ENCODE measurements around the gene RALB.

RALB gene

DNA sequence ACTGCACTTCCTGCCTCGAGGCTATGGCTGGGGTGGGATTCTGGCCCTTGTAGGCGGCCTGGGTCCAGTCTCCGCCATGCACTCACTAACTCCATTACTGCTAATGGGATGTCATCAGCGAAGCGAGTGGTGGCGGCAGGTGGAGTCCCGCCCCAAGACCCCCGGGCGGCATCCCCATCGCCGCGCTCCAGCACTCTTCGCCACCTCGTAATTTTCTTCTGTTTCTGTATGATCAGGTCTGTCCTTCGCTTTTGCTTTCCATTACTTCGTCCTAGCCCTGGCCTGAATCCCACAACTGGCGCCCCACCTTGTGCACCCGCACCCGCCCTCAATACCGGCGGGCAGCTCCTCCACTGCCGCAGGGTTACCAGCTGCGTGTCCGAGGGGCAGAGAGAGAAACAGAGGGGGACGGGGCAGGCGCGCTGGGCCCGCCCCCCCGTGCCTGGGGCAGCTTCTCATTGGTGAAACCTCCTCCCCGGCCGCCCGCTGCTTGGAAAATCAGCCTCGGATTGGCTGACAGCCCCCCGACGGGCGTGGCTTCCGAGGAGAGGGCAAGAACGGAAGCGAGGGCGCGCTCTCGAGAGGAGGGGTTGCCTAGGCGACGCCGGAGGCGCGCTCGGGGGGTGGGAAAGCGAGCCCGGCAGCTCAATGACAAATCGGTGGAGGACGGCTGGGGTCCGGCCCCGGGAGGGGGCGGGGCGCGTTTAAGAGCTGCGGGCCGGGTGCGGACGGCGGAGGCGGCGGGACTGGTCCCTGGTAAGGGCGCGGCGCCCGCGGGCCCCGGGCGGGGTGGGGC lies at the start of gene RALB:
TSS of gene RALB (plus strand) at position 628 of the 796 bp plus-strand sequence. CDS start 25,813 bp downstream, outside the sequence.
- DNase-seq = peak; percentile 99

GRCh38 chr2:120203251-120204021 lies 49.2 kb upstream of the RALB start:
- no peak for DNase-seq

GRCh38 chr2:120204022-120204405 lies 48.6 kb upstream of the RALB start:
- DNase-seq = no peak

- no peak for DNase-seq
These were observed 48.2 kb upstream of the RALB start for GRCh38 chr2:120204417-120204816.

DNA sequence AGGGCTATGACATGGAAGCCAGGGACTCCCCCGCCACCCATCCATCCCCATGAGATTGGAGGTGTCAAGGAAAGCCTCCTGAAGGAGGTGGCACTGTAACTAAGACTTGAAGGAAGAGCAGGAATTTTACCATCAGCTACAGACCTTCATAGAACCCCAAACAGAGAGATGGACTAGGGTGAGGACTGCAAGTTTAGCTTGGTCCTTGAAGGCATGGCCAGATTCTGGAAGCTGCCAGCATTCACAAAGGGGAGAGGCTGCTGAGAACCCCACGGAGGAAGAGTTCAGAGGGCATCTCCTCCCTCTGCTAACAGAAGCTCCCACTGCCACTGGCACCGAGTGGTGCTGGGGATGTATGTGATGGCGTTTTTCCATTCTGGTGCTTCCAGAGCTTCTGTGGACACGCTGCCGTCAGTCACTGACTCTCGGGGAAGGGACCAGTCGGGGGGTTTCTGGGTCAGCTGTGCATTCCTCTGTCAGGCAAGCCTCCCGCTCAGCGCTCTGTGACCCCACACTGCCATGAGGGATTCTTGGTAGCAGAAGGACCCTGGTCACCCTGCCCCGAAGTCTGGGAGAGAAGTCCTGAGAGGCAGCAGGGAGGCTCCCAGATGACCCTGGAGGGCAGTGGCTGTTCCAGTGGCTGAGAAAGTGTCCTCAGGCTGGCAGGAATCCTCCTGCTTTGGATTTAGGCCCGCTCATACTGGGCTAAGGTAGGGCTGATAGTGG lies 47.5 kb upstream of the RALB start:
- DNase-seq = no peak

GRCh38 chr2:120206022-120206581 lies 46.5 kb upstream of the RALB start:
- DNase-seq = peak; percentile 44

DNA sequence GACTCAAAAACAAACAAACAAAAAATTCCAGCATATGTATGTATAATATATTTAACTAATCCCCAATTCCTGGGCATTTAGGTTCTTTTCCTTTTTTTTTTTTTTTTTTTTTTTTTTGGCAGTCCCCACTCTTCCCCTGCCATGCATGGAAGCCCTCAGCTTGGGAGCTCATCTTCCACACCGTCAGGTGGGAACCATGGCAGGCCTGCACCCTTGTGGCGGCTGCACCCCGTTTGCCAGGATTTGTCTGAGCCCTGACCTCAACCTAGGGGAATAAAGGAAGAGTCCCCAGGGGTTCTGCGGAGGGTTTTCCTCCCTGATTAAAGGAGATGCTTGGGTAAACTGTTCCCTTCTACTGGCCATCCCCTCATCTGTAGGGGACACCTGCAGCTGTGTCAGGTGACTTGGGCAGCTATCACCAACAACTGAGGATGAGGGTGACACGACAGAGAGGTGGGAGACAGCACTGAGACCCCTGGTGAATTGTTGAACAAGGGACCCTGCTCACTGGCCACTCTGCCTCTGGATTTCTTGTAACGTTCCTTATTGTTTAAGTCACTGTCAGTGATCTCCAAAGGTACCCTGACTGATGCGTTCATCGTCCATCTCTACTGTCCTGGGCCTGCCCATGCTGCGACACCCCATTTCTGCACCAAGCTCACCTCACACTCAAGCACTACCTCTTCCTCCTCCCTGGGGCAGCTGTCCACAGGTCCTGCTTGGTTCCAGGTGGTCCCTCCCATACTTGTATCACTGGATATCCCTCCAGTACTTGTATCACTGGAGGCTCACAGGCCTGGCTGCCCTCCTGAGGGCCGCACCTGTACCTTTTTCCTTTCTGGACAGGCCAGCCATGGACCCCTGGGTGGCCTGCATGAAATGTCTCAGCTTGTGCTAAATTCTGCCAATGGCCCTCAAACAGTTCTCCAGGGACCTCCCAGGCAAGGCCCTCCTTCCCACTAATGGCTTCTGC lies 44.0 kb upstream of the RALB start:
- no peak for DNase-seq

GRCh38 chr2:120209427-120210269 lies 43.0 kb upstream of the RALB start:
- DNase-seq = no peak

DNA sequence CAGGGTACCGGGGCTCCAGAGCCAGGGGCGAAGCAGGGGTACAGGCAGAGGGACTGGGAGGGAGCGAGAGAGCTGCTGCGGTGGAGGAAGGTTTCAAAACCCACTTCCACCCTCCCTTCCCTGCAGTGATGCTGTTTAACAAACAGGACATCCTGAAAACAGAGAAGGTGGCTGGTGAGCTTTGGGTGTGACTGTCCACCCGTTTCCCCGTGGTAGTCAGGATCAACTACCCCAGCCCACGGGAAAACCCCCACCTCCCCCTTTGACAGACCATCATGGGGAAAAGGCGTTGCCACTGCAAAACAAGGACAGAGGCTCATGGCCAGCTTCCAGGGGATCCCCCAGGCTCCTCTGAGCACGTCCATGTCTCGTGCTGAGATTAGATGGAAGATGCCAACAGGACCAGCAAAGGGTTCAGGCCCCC lies 42.4 kb upstream of the RALB start:
- no peak for DNase-seq

DNA sequence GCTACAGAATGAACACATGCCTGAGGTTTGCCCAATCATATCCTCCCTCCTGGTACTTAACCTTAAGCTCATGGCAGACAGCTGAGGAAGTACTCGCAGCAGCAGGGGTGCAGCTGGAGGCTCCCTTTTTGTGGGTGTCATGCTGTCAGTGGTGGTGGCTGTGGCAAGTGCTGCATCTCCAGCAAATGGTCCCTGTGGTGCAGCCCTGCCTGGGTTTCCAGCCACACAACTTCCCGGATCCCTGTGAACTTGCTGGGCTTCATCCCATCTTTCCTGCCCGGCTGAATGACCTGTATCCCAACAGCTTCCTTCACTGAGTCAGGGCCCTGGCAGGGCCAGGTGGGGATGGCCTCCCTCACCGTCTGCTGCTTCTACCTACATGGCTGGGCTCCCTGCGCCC lies 34.5 kb upstream of the RALB start:
- no peak for DNase-seq

DNA sequence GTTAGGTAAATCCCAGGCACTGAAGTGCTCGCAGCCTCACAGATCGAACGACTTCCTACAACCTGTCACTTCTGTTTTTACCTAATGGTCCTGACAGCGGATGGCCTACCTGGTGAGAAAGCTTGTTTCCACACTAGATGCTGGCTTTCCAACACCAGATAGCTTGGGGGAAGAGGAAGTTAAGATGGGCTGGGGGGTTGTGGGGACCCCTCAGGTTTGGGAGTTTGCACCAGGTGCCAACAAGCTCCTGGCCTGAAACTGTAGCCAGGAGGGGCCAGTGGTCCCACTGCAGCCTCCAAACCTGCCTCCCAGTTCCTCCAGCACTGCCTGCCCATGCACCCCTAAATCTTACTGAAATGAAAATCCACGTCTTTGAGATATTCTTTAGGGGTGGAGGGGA lies 33.4 kb upstream of the RALB start:
- DNase-seq = no peak

DNA sequence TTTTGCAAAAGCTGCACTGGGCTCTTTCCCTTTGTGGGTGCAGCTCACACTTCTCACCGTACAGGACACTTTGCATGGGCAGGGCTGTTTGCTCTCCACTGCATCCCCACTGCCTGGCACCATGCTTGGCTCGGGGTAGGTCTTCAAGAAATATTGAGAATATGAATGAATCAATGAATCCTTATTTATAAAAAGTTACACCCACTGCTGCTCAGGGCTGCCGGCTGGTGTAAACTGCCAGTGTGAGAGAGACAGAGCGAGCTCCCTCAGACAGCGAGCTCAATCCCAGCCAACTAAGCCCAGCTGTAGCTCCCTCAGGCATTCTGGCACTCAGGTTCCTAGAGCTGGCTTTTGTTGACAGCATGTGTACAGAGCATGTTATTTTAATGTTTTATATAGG lies 32.9 kb upstream of the RALB start:
- DNase-seq = no peak

DNA sequence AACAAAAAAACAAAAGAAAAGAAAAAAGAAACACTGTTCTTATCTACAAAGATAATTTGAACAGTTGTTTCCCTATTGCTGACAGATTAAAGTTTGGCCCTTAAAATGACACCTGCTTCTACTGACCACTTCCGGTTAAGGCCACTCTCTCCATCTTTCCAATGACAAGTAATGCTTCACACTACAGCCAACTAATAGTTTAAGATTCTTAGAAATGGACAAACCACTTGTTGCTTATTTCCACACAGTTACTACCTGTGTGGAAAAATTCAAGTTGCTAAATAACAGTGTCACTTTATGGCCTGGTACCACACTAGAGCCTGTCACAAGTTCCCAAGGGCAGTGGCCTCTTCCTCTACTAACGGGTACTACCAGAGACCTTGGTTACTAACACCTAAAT lies 31.9 kb upstream of the RALB start:
- DNase-seq = no peak

DNA sequence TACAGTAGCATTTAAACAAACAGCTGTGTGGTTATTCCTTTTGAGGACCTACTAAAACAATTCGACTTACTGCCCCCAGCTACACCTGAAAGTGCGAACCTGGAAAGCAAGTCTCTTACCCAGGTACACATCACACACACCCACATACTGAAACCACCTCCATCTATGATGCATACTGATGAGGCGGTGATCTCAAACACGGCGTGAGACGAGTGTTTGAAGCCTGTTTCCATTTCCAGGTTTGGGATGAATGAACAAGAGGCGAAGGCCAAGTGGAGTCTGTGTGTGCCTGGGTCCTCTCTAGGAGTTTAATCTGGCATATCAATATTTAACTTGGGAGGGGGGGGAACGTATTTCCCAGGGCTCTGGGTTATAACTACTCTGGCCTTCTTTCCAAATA lies 31.0 kb upstream of the RALB start:
- DNase-seq = no peak

DNA sequence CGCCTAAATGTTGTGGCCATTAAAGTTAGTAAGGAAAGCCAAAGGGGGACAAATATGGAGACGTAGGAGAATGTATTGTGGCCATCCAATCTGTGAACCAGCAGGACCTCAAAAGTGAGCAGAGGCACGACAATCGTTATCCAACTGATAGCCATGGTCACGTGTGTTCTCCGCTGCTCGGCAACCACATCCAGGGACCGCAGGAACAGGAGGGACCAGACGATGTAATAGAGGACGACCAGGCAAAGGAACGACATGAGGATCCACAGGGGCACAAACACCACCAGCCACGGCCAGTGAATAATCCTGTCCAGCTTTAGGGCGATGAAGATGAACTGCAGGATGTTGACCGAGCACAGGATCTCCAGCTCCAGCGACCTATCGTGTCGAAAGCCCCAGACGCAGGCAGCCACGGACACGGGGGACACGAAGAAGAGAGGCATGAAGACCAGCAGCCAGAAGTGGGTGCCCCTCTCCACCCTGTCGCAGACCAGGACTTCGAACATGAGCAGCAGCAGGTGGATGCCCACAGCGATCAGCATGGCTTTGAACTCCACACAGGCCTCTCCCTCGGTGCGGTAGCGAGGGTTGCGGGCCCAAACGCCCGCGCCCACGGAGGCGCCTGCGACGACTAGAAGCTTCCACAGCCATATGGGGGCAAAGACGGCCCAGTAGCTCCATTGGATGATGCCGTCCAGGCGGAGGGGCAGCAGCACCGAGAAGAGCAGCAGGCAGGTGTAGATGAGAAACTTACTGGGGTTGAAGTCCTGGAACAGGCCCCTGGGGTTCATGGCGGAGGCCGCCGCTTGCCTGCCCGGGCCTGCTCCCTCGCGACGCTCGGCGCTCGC lies 30.2 kb upstream of the RALB start:
- DNase-seq = no peak

DNA sequence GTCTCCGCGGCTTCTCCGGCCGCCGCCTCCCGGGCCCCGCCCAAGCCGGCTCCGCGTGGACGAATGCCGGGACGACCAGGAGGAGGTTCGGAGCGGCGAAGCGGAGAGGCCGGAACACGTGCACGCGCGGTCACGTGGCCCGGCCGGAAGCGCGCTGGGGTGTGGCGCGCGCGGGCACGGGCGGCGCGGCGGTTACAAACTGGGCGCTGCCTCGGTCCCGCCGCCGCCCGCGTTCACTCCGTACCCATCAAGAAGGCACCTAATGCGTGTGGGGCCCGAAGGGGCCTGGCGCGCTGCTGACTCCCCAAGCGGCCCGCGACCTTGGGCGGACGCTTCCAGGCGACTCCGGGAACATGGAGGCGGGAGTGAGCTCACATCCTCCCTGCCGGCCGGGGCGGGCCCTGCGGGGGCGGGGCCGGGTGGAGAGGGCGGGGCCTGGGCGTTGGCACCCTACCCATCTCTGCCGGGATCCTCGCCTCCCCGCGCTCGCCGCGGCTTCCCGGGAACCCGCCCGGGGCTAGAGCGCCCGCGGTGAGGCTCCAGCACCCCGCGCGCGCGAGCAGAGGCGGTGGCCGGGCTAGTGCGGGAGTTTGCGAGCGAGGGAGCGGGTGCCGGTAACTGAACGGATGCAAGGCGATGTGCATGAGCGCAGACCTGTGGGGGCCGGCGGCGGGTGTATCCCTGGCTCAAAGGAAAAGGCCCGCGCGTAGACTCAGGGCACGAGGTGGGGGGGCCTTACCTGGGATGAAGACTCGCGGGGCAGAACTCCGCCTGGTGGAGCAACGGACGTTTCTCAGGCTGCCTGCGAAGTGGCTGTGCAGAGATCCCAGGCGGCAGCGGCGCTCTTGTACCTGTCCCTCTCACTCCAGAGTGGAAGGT lies 29.4 kb upstream of the RALB start, which contains the start of gene TMEM185B:
TSS of gene TMEM185B (minus strand) at position 367 of the 879 bp plus-strand sequence. CDS start 424 bp downstream, outside the sequence.
- peak; percentile 94 for DNase-seq

- DNase-seq = no peak
These were observed 28.4 kb upstream of the RALB start for GRCh38 chr2:120224256-120224655.

DNA sequence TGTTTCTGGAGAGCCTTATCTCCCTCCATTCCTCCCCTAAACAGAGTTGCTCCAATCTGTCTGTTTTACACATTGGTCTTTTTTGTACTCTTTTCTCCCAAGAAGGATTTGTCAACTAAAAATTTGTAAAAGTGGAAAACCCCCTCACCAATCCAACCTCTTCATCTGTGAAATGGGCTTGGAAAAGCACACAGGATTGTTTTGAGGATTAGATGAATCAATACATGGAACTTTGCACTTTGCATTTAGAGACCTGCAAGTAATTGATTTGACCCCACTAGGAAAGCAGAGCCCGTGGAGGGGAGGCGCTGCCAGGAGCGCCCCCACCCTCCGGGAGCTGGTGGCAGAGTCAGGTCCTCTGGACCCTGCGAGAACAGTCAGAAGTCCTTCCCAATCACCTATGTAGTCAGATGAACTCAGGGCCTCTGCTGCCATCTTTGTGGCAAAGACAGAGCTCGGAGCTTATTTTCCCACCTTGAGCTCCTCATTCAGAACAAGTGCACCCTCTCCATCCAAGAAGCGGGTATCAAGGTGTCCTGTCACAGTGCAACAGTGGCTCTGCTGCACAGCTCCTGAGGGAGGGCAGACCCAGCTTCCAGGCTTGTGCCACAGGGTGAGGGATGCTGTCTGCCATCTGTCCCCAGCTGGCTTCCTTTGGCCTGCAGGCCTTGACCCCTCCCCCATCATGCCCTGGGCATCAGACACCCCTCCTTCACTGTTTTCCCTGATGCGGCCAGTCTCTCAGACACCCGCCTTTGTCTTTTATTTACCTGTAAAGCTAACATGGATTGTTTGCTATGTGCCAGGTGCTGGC lies 27.7 kb upstream of the RALB start:
- DNase-seq = no peak
